IMR-90 (cell line): ENCODE results near the gene SNTG2. TPM values are rescaled to one million over a fixed set of nuclear protein-coding genes. Genes with fewer than 3 reads are reported as not detected.

Source experiments
- ATAC-seq: fragments of 200-7000 bp; cut with Tn5 transposase; 2 replicates; pipeline ENCODE4 v1.9.1; 2020; ENCODE audit warnings: low read depth, mild to moderate bottlenecking, moderate library complexity
- BruUV-seq: library from RNA; stranded (reverse); fragments of 400-500 nt; replicated peaks from 2 replicates; lab custom pipeline; 2021; lab: Mats Ljungman, UMichigan
- CTCF ChIA-PET: fragments of 300-600 bp; formaldehyde crosslinking; extraction: SDS; loops from one replicate; lab custom pipeline; 2021; ENCODE audit warnings: antibody characterized with exemption; lab: Yijun Ruan, JAX
- POLR2A ChIA-PET: fragments of 300-600 bp; sonication (Branson Sonifier 250); formaldehyde crosslinking; loops from one replicate; lab custom pipeline; 2022; ENCODE audit warnings: antibody characterized with exemption; ENCODE audit not compliant: unreplicated experiment; lab: Charles Lee
- DNase-seq: peaks from one replicate; pipeline ENCODE4 v3.0.0; 2013
- H2AFZ ChIP-seq: replicated peaks from 2 replicates; pipeline ENCODE3; 2013; ENCODE audit warnings: low read length, mild to moderate bottlenecking; ENCODE audit not compliant: poor library complexity
- H2AK5ac ChIP-seq: 2 replicates; pipeline ENCODE4 v1.6.1; 2013; ENCODE audit warnings: low read depth, low read length, inconsistent platforms
- H2AK9ac ChIP-seq: replicated peaks from 2 replicates; pipeline ENCODE3; 2013; ENCODE audit warnings: mild to moderate bottlenecking, low read depth, low read length, moderate library complexity; ENCODE audit not compliant: poor library complexity
- H2BK120ac ChIP-seq: 2 replicates; pipeline ENCODE4 v1.6.1; 2013; ENCODE audit warnings: low read depth, low read length, inconsistent platforms
- H2BK15ac ChIP-seq: 3 replicates; pipeline ENCODE4 v1.6.1; 2013; ENCODE audit warnings: low read depth, low read length, inconsistent platforms
- H2BK20ac ChIP-seq: 2 replicates; pipeline ENCODE4 v1.6.1; 2013; ENCODE audit warnings: low read depth, mild to moderate bottlenecking, inconsistent platforms, low read length, moderate library complexity
- H2BK5ac ChIP-seq: 2 replicates; pipeline ENCODE4 v1.6.1; 2013; ENCODE audit warnings: mild to moderate bottlenecking, low read depth, low read length, inconsistent platforms; ENCODE audit not compliant: poor library complexity, severe bottlenecking
- H3K14ac ChIP-seq: replicated peaks from 2 replicates; pipeline ENCODE4 v1.6.1; 2013; ENCODE audit warnings: low read depth, low read length, inconsistent platforms
- H3K18ac ChIP-seq: 2 replicates; pipeline ENCODE4 v1.6.1; 2013; ENCODE audit warnings: low read depth, low read length, control low read depth
- H3K23ac ChIP-seq: 2 replicates; pipeline ENCODE4 v1.6.1; 2013; ENCODE audit warnings: low read depth, low read length, inconsistent platforms
- H3K27ac ChIP-seq: 2 replicates; pipeline ENCODE4 v1.5.1; 2013; ENCODE audit warnings: mild to moderate bottlenecking, control low read depth, low read length; ENCODE audit not compliant: insufficient read depth
- H3K27me3 ChIP-seq: 2 replicates; pipeline ENCODE4 v1.6.1; 2013; ENCODE audit warnings: low read length; ENCODE audit not compliant: control insufficient read depth, insufficient read depth
- H3K36me3 ChIP-seq: 2 replicates; pipeline ENCODE4 v1.6.1; 2013; ENCODE audit warnings: low read length, mixed read lengths; ENCODE audit not compliant: control insufficient read depth, insufficient read depth
- H3K4ac ChIP-seq: 2 replicates; pipeline ENCODE4 v1.6.1; 2013; ENCODE audit warnings: low read depth, low read length, inconsistent platforms
- H3K4me1 ChIP-seq: 2 replicates; pipeline ENCODE4 v1.6.1; 2013; ENCODE audit warnings: low read length, mixed read lengths; ENCODE audit not compliant: control insufficient read depth, insufficient read depth
- H3K4me2 ChIP-seq: 2 replicates; pipeline ENCODE4 v1.6.1; 2013; ENCODE audit warnings: low read depth, mild to moderate bottlenecking, control low read depth, low read length, moderate library complexity
- H3K4me3 ChIP-seq: 2 replicates; pipeline ENCODE4 v1.5.1; 2013; ENCODE audit warnings: low read depth, mild to moderate bottlenecking, control low read depth, low read length, moderate library complexity; ENCODE audit not compliant: insufficient read depth
- H3K56ac ChIP-seq: 2 replicates; pipeline ENCODE4 v1.6.1; 2013; ENCODE audit warnings: low read length, inconsistent platforms; ENCODE audit not compliant: insufficient read depth; ENCODE audit errors: extremely low read depth
- H3K79me1 ChIP-seq, 2 experiments: 2 replicates each; pipeline ENCODE4 v1.6.1; 2013; ENCODE audit warnings: low read length in 2 of 2, inconsistent platforms in 1 of 2, low read depth in 1 of 2
- H3K9ac ChIP-seq: 2 replicates; pipeline ENCODE4 v1.6.1; 2013; ENCODE audit warnings: low read depth, low read length, control low read depth
- H3K9me1 ChIP-seq: 2 replicates; pipeline ENCODE4 v1.6.1; 2013; ENCODE audit warnings: low read length, inconsistent platforms; ENCODE audit not compliant: insufficient read depth
- H3K9me3 ChIP-seq: 2 replicates; pipeline ENCODE4 v1.6.1; 2013; ENCODE audit warnings: low read length; ENCODE audit not compliant: control insufficient read depth, insufficient read depth
- H4K20me1 ChIP-seq: 2 replicates; pipeline ENCODE4 v1.6.1; 2013; ENCODE audit warnings: low read length, inconsistent platforms; ENCODE audit not compliant: insufficient read depth
- H4K5ac ChIP-seq: 2 replicates; pipeline ENCODE4 v1.6.1; 2013; ENCODE audit warnings: mild to moderate bottlenecking, low read depth, low read length, control low read depth
- H4K8ac ChIP-seq, 2 experiments: 2 replicates each; pipeline ENCODE4 v1.6.1; 2013; ENCODE audit warnings: low read depth in 2 of 2, low read length in 2 of 2, control low read depth in 1 of 2, inconsistent platforms in 1 of 2
- H4K91ac ChIP-seq: 2 replicates; pipeline ENCODE4 v1.6.1; 2013; ENCODE audit warnings: low read depth, low read length, inconsistent platforms; ENCODE audit not compliant: insufficient read depth
- RCOR1 ChIP-seq: IDR thresholded peaks from 2 replicates; pipeline ENCODE4 v1.6.1; 2012; ENCODE audit warnings: mild to moderate bottlenecking, low read length, improper control_type of control experiment; ENCODE audit not compliant: insufficient replicate concordance
- WGBS, 2 experiments: methylation state at CpG; one replicate each; pipeline versions ENCODE4 v1.1.5 to v1.1.7; 2013; ENCODE audit warnings: missing lambda C conversion rate in 2 of 2; ENCODE audit not compliant: insufficient read length in 1 of 2; ENCODE audit errors: extremely low coverage in 2 of 2; 5-methylcytosine and 5-hydroxymethylcytosine counted together
- dilution Hi-C: fragments of 300-500 bp; cut with HindIII; formaldehyde crosslinking; loops from one replicate; pipeline ENCODE4 v1.14.3; 2018; ENCODE audit warnings: low sequenced_read_pairs; ENCODE audit not compliant: unreplicated experiment
- in situ Hi-C: fragments of 300-500 bp; cut with MboI; formaldehyde crosslinking; loops from 3 replicates; pipeline ENCODE4 v1.14.3; 2019; ENCODE audit warnings: low sequenced_read_pairs, inconsistent platforms, mixed read lengths
- intact Hi-C: fragments of 100-400 bp; cut with micrococcal nuclease; formaldehyde crosslinking; loops from 2 replicates; pipeline ENCODE4 v1.10.0; 2022
- polyA plus RNA-seq, 3 experiments: library from polyadenylated mRNA; depleted of rRNA; stranded (reverse); fragments of >200 nt; gene quantifications; 2 replicates each; pipeline ENCODE4 v1.2.3, GENCODE V29; 2012; ENCODE audit warnings: low replicate concordance in 1 of 3
- total RNA-seq: library from RNA; depleted of rRNA; stranded (reverse); fragments of >200 nt; gene quantifications from 2 replicates; pipeline ENCODE4 v1.2.3, GENCODE V29; 2012

Gene SNTG2
- total and polyA plus RNA-seq, 2 of the 4 experiments (the other 2 are of a cell fraction), result under 0.01 to 0.17 TPM

GRCh38 chr2:1235806-1236205 is 285.2 kb downstream of the SNTG2 start:
- intact Hi-C loops (no loop called here), in situ Hi-C loops (no loop called here), dilution Hi-C loops (no loop called here)
- Histone ChIP-seq H3K14ac (no peak overlapping the region), H4K5ac (no peak overlapping the region), H2AFZ (no peak overlapping the region), H2BK20ac (no peak overlapping the region), H3K36me3 (no peaks in the 10 kb centered on the region), H4K91ac (no peak overlapping the region), H2AK5ac (no peak overlapping the region), H2BK120ac (no peak overlapping the region), H2BK15ac (no peak overlapping the region), H3K4me1 (no peaks in the 10 kb centered on the region), H3K9me3 (peaks cover 28% of the 10 kb centered on the region), H2AK9ac (no peak overlapping the region), H3K56ac (no peak overlapping the region), H4K20me1 (no peaks in the 10 kb centered on the region), H3K4me3 (no peak overlapping the region), H3K9me1 (no peaks in the 10 kb centered on the region), H3K9ac (no peak overlapping the region), H3K79me1 (no peaks in the 10 kb centered on the region), H3K18ac (no peak overlapping the region), H3K27me3 (no peaks in the 10 kb centered on the region), H4K8ac (no peak overlapping the region), H2BK5ac (no peak overlapping the region), H3K4me2 (no peak overlapping the region), H3K27ac (no peak overlapping the region), H3K4ac (no peak overlapping the region), H3K23ac (no peak overlapping the region)
- CTCF ChIA-PET, result no interaction called here
- no CpG with 5 or more reads among the region's 5 CpGs for WGBS, 2 experiments
- no peak for DNase-seq
- TF ChIP-seq RCOR1, result no peak
- POLR2A ChIA-PET, result no interaction called here
- no TSS peak for BruUV-seq
- no peak for ATAC-seq
